HEK293 (cell line): ENCODE data around the gene CYREN.

Experiments
- ZNF292 ChIP-seq: fragments of 450-650 bp; formaldehyde crosslinking; IDR thresholded peaks from 2 replicates; pipeline ENCODE4 v1.5.1; 2016; ENCODE audit warnings: low read depth, missing biosample characterization, missing genetic modification characterization, borderline replicate concordance
- ZNF423 ChIP-seq: fragments of 450-650 bp; formaldehyde crosslinking; IDR thresholded peaks from 2 replicates; pipeline ENCODE4 v1.5.1; 2016; ENCODE audit warnings: missing biosample characterization, missing genetic modification characterization

DNA sequence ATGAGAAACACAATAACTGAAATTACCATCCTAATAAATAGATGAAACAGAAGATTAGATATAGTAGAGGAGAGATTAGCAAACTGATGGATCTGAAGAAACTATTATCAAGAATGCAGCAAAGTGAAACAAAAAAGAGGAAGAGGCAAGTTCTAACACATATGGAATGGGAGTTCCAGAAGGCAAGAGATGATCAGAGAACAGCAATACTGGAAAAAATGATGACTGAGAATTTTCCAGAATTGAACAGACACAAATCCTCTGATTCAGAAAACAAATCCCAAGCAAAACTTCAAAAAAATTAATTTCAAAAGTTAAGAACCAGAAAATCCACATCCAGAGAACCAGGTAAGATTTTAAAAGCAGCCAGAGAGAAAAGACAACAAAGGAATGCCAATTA is 20.2 kb upstream of the CYREN start:
- TF ChIP-seq ZNF423 (tag by site-specific recombination) (no peak), ZNF292 (tag by site-specific recombination) (no peak)
